Esophagus squamous epithelium (tissue), 5 donors: ENCODE results near the gene C4orf36. TPM values are rescaled to one million over a fixed set of nuclear protein-coding genes. Genes with fewer than 3 reads are reported as not detected.
A peak's percentile ranks its signal among the peaks of the same experiment; 100 is the strongest.

Experiments
- DNase-seq: peaks from one replicate; lab custom pipeline; 2025; lab: John Stamatoyannopoulos, UW
- H3K27ac ChIP-seq, 4 donors: fragments of 200-600 bp; sonication (generic); one replicate each; pipeline ENCODE4 v1.5.1; 2016 to 2019; ENCODE audit warnings: mild to moderate bottlenecking in 1 of 4
- H3K27me3 ChIP-seq, 4 donors: fragments of 200-600 bp; sonication (generic); 1 replicate in 3 of 4; 2 replicates in 1 of 4; pipeline versions ENCODE4 v1.5.1 to v1.6.0; 2017 to 2021; ENCODE audit warnings: antibody characterized with exemption in 1 of 4
- H3K36me3 ChIP-seq, 3 donors: fragments of 200-600 bp; sonication (generic); one replicate each; pipeline ENCODE4 v1.5.1; 2016 to 2019
- H3K4me1 ChIP-seq, 3 donors: fragments of 200-600 bp; sonication (generic); one replicate each; pipeline ENCODE4 v1.5.1; 2017 to 2019
- H3K4me3 ChIP-seq, 4 donors: fragments of 200-600 bp; sonication (generic); 1 replicate in 3 of 4; 2 replicates in 1 of 4; pipeline ENCODE4 v1.5.1; 2016 to 2019; ENCODE audit warnings: mild to moderate bottlenecking in 2 of 4, moderate library complexity in 1 of 4
- H3K9me3 ChIP-seq, 3 donors: fragments of 200-600 bp; sonication (generic); one replicate each; pipeline ENCODE4 v1.5.1; 2016 to 2019
- CTCF ChIP-seq, 6 experiments: fragments of 450-650 bp in 4 of 6; fragments of 200-600 bp in 2 of 6; sonication (generic) in 2 of 6; IDR thresholded peaks; one replicate each; pipeline ENCODE4 v1.5.1; 2016 to 2019; ENCODE audit warnings: antibody characterized with exemption in 6 of 6, mild to moderate bottlenecking in 4 of 6, moderate library complexity in 4 of 6
- POLR2A ChIP-seq, 4 donors: fragments of 450-650 bp; IDR thresholded peaks; one replicate each; pipeline ENCODE4 v1.6.1; 2017; ENCODE audit warnings: antibody characterized with exemption in 4 of 4, mild to moderate bottlenecking in 4 of 4, moderate library complexity in 3 of 4
- WGBS, 2 donors: methylation state at CpG; one replicate each; pipeline ENCODE4 v1.1.5; 2018; 5-methylcytosine and 5-hydroxymethylcytosine counted together
- intact Hi-C: fragments of 100-400 bp; cut with DNase I; formaldehyde crosslinking; loops from one replicate; pipeline ENCODE4 v1.15.0; 2022
- total RNA-seq, 4 donors: library from RNA; depleted of rRNA; stranded (reverse); fragments of >200 nt; gene quantifications; one replicate each; pipeline ENCODE4 v1.1.0, GENCODE V29; 2016
- donor health status: DM: yes; HTN: yes; CAD: no.

Gene C4orf36
- total RNA-seq, 4 donors from 2014 or later, result 1.3 to 5.0 (median 2.7) TPM

- no peak for DNase-seq
- no peaks in the 10 kb centered on the region for H3K27me3 ChIP-seq
- 87 to 89% methylated on average over 8 of the region's 8 CpGs for WGBS, 2 donors
- intact Hi-C loops, result no loop called here
- no peak for TF ChIP-seq POLR2A (IDR thresholded peaks at IDR 0.05)
- no peak for TF ChIP-seq CTCF (IDR thresholded peaks at IDR 0.05)
- H3K27ac ChIP-seq, result peak overlapping the region in 3 of 4 donors; percentile 7 to 39 (median 30)
- H3K4me1 ChIP-seq, result peaks cover 0 to 26% (median 13%) of the 10 kb centered on the region in 3 donors
- H3K4me3 ChIP-seq, result no peak overlapping the region
- H3K36me3 ChIP-seq, result no peaks in the 10 kb centered on the region
- no peaks in the 10 kb centered on the region for H3K9me3 ChIP-seq
These were observed 34.7 kb downstream of the C4orf36 start for GRCh38 chr4:86857341-86858052.

GRCh38 chr4:86856896-86857295 is 35.3 kb downstream of the C4orf36 start:
- Histone ChIP-seq H3K9me3 (no peaks in the 10 kb centered on the region), H3K4me1 (peaks cover 0 to 26% (median 13%) of the 10 kb centered on the region in 3 donors), H3K27me3 (no peaks in the 10 kb centered on the region), H3K27ac (peak overlapping the region in 3 of 4 donors; percentile 7 to 39 (median 30)), H3K4me3 (no peak overlapping the region), H3K36me3 (no peaks in the 10 kb centered on the region)
- TF ChIP-seq CTCF (IDR thresholded peaks at IDR 0.05) (no peak), POLR2A (IDR thresholded peaks at IDR 0.05) (no peak)
- no peak for DNase-seq
- WGBS, 2 donors, result 10 to 40% methylated on average over 1 of the region's 1 CpG
- intact Hi-C loops, result no loop called here

- TF ChIP-seq CTCF (IDR thresholded peaks at IDR 0.05) (no peak), POLR2A (IDR thresholded peaks at IDR 0.05) (no peak)
- no peak for DNase-seq
- Histone ChIP-seq H3K4me3 (no peak overlapping the region), H3K9me3 (no peaks in the 10 kb centered on the region), H3K36me3 (no peaks in the 10 kb centered on the region), H3K27ac (peak overlapping the region; percentile 3 to 48 (median 42)), H3K27me3 (no peaks in the 10 kb centered on the region), H3K4me1 (peaks cover 0 to 28% (median 13%) of the 10 kb centered on the region in 3 donors)
- 32 to 39% methylated on average over 2 of the region's 2 CpGs for WGBS, 2 donors
- intact Hi-C loops, result no loop called here
These were observed 36.6 kb downstream of the C4orf36 start for GRCh38 chr4:86855572-86855971.

- no peak for TF ChIP-seq CTCF (IDR thresholded peaks at IDR 0.05)
- TF ChIP-seq POLR2A (IDR thresholded peaks at IDR 0.05), result no peak
- no peaks in the 10 kb centered on the region for H3K36me3 ChIP-seq
- no peak overlapping the region for H3K4me3 ChIP-seq
- H3K9me3 ChIP-seq, result no peaks in the 10 kb centered on the region
- intact Hi-C loops, result no loop called here
- no peak overlapping the region for H3K27ac ChIP-seq
- peaks cover 0 to 51% (median 17%) of the 10 kb centered on the region in 3 donors for H3K4me1 ChIP-seq
- no peaks in the 10 kb centered on the region for H3K27me3 ChIP-seq
- WGBS, 2 donors, result 72 to 98% methylated on average over 5 of the region's 5 CpGs
- no peak for DNase-seq
These were observed 39.0 kb downstream of the C4orf36 start for GRCh38 chr4:86853209-86853608.
